ENCODE measurements around the gene PIK3CD. TPM values are rescaled to one million over a fixed set of nuclear protein-coding genes. Genes with fewer than 3 reads are reported as not detected.

The PIK3CD gene
- total RNA-seq, 1 donor from 2014 or later: 3.0 TPM

GRCh38 chr1:9684801-9685200, 33.3 kb downstream of the PIK3CD start:
- intact Hi-C loops (cut with DNase I): no loop called here
- no peak for DNase-seq (ENCODE audit: low spot score)

GRCh38 chr1:9687120-9687873, 35.8 kb downstream of the PIK3CD start:
- intact Hi-C loops (cut with DNase I): no loop called here
- DNase-seq (ENCODE audit: low spot score): peak; percentile 80

GRCh38 chr1:9687874-9688582, 36.5 kb downstream of the PIK3CD start:
- intact Hi-C loops (cut with DNase I): no loop called here
- no peak for DNase-seq (ENCODE audit: low spot score)

- no peak for DNase-seq (ENCODE audit: low spot score)
- intact Hi-C loops (cut with DNase I): no loop called here
Observed at GRCh38 chr1:9688599-9688998, 37.1 kb downstream of the PIK3CD start.

GRCh38 chr1:9689011-9689706, 37.6 kb downstream of the PIK3CD start:
- peak; percentile 90 for DNase-seq (ENCODE audit: low spot score)
- intact Hi-C loops (cut with DNase I): no loop called here

GRCh38 chr1:9689971-9690381, 38.4 kb downstream of the PIK3CD start:
- DNase-seq (ENCODE audit: low spot score): no peak
- intact Hi-C loops (cut with DNase I): no loop called here

GRCh38 chr1:9690440-9691107, 39.0 kb downstream of the PIK3CD start:
- intact Hi-C loops (cut with DNase I): no loop called here

GRCh38 chr1:9691108-9691445, 39.5 kb downstream of the PIK3CD start:
- intact Hi-C loops (cut with DNase I): no loop called here
- no peak for DNase-seq (ENCODE audit: low spot score)

More at GRCh38 chr1:9690440-9691107, 39.0 kb downstream of the PIK3CD start:
- no peak for DNase-seq (ENCODE audit: low spot score)

GRCh38 chr1:9691691-9692090, 40.2 kb downstream of the PIK3CD start:
- intact Hi-C loops (cut with DNase I): no loop called here
- DNase-seq (ENCODE audit: low spot score): no peak

- DNase-seq (ENCODE audit: low spot score): no peak
- intact Hi-C loops (cut with DNase I): no loop called here
Observed at GRCh38 chr1:9696793-9697192, 45.3 kb downstream of the PIK3CD start.

- intact Hi-C loops (cut with DNase I): no loop called here
- no peak for DNase-seq (ENCODE audit: low spot score)
Observed at GRCh38 chr1:9699361-9699760, 47.8 kb downstream of the PIK3CD start.

GRCh38 chr1:9700340-9700739, 48.8 kb downstream of the PIK3CD start:
- DNase-seq (ENCODE audit: low spot score): no peak
- intact Hi-C loops (cut with DNase I): no loop called here

- intact Hi-C loops (cut with DNase I): no loop called here
- no peak for DNase-seq (ENCODE audit: low spot score)
Observed at GRCh38 chr1:9701665-9702064, 50.1 kb downstream of the PIK3CD start.

- intact Hi-C loops (cut with DNase I): no loop called here
- no peak for DNase-seq (ENCODE audit: low spot score)
Observed at GRCh38 chr1:9703165-9703509, 51.6 kb downstream of the PIK3CD start.

- intact Hi-C loops (cut with DNase I): no loop called here
- no peak for DNase-seq (ENCODE audit: low spot score)
Observed at GRCh38 chr1:9703681-9704080, 52.1 kb downstream of the PIK3CD start.

GRCh38 chr1:9705337-9706093, 54.0 kb downstream of the PIK3CD start:
- intact Hi-C loops (cut with DNase I): no loop called here
- no peak for DNase-seq (ENCODE audit: low spot score)

GRCh38 chr1:9706178-9706577, 54.6 kb downstream of the PIK3CD start:
- DNase-seq (ENCODE audit: low spot score): no peak
- intact Hi-C loops (cut with DNase I): no loop called here

- no peak for DNase-seq (ENCODE audit: low spot score)
- intact Hi-C loops (cut with DNase I): no loop called here
Observed at GRCh38 chr1:9710037-9710436, 58.5 kb downstream of the PIK3CD start.

- intact Hi-C loops (cut with DNase I): no loop called here
- no peak for DNase-seq (ENCODE audit: low spot score)
Observed at GRCh38 chr1:9711466-9712020, 60.0 kb downstream of the PIK3CD start.

Measured in cardiac septum (tissue), 1 donor.